Body of pancreas (tissue), 4 donors: ENCODE results near the gene GNAO1.

Experiments
- POLR2A ChIP-seq, 3 donors: fragments of 450-650 bp; IDR thresholded peaks; one replicate each; pipeline ENCODE4 v1.6.1; 2016; ENCODE audit warnings: antibody characterized with exemption in 3 of 3, mild to moderate bottlenecking in 2 of 3
- TF ChIP-seq, protein P1 (sequence below), 7 experiments: fragments of 450-650 bp in 4 of 7; fragments of 200-600 bp in 3 of 7; sonication (generic) in 3 of 7; IDR thresholded peaks; one replicate each; pipeline ENCODE4 v1.5.1; 2016 to 2019; ENCODE audit warnings: antibody characterized with exemption in 7 of 7

DNA sequence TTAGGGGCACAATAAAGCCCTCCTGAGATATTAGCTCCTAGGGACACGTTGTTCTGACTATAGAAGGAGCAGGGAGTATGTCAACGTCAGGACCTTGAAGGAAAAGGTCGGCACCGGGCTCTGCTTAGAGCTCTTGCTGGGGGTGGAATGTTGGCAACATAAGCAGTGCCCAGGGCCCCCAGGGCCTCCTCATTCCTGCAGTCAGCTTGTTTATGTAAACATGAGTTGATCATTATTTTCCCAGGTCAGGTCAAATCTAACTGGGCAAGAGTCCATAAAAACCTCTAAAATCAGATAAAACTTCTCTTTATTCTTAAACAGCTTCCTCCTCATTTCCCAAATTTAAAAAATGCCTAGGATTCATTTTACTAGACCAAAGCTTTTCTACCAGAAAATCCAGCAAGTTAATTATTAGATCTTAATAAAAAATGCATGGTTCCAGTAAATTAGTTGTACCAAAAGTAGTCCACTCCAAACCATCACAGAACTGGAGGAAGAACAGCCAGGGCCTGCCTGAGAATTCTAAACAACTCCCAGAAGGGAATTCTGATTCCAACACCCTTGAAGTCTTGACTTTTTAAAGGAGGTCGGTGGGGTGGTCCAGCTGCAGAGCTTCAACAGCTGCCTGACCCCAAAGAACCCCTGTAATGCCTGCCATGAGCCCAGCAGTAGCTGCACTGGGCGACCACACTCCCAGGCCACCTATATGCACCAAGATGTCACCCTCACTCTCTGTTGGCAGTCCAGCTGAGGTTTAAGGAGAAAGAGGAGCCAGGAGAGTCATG, 179.8 kb downstream of the GNAO1 start:
- TF ChIP-seq, protein P1, sequence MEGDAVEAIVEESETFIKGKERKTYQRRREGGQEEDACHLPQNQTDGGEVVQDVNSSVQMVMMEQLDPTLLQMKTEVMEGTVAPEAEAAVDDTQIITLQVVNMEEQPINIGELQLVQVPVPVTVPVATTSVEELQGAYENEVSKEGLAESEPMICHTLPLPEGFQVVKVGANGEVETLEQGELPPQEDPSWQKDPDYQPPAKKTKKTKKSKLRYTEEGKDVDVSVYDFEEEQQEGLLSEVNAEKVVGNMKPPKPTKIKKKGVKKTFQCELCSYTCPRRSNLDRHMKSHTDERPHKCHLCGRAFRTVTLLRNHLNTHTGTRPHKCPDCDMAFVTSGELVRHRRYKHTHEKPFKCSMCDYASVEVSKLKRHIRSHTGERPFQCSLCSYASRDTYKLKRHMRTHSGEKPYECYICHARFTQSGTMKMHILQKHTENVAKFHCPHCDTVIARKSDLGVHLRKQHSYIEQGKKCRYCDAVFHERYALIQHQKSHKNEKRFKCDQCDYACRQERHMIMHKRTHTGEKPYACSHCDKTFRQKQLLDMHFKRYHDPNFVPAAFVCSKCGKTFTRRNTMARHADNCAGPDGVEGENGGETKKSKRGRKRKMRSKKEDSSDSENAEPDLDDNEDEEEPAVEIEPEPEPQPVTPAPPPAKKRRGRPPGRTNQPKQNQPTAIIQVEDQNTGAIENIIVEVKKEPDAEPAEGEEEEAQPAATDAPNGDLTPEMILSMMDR (IDR thresholded peaks at IDR 0.05), result no peak
- no peak for TF ChIP-seq POLR2A (IDR thresholded peaks at IDR 0.05)
